Vein endothelial cell (primary cell): ENCODE results near the gene DLL1. TPM values are rescaled to one million over a fixed set of nuclear protein-coding genes. Genes with fewer than 3 reads are reported as not detected.

Source experiments
- small RNA-seq: library from RNA; depleted of rRNA; stranded (forward); fragments of <200 nt; gene quantifications from one replicate; pipeline ENCODE3, GENCODE V24; 2012
- total RNA-seq: library from RNA; depleted of rRNA; stranded (reverse); fragments of >200 nt; gene quantifications from 2 replicates; pipeline ENCODE4 v1.2.3, GENCODE V29; 2012

DLL1 gene
- total RNA-seq, result 3.2 and 4.9 TPM in 2 replicates

DNA sequence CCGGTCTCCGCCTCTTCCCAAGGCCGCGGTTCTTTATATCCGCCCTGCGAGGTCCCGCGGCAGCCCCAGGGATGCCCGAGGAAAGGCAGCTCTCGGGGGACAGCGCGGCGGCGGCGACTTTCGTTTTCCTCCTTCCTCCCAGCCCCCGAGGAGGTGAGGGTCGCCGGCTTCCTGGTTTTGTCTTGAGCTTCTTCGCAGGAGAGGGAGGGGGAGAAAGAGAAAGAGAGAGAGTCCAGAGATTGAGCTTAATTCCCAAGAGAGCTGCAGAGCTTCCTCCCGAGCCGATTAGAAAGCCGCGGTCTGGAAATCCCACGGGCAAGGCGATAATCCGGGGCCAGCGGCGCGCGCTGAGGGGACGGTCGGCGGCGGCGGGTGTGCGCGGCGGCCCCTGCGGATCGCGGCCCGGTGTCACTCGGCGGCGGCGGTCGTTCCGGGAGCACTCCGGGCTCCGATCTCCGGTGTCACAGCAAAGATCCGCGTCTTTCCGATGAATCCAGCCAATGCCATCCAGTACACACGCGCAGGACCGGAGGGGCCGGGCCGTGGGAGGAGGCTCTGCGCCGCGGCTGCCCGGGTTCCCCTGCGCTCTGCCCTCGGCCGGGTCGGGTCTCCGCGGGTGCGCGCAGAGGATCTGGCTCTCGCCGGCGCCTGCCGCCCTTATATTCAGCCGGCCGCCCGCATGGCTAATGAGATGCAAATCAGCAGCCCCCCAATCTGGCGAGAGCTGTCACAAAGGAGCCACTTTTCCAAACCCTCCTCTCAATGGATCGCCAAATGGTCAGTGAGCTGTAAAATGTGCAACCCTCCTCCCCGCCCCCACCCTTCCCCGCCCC, at the start of gene DLL1:
TSS of gene DLL1 (minus strand) at position 783 of the 833 bp plus-strand sequence. CDS start 939 bp downstream, outside the sequence.

GRCh38 chr6:170306324-170307079, 15.6 kb upstream of the DLL1 start, which contains the start of gene FAM120B:
Gene FAM120B (plus strand): TSS chr6:170306758. CDS start chr6:170317391, 10,633 bp downstream.

Small RNA genes lying within 50 kb of the gene (small RNA-seq; reads per million reads assigned to genes)
- 0.13 reads per million for gene MIR4644

Other genes with a start within 250 kb of the DLL1 start
- 14.0 and 15.4 TPM in 2 replicates for gene FAM120B, start 15.7 kb upstream of the DLL1 start, total RNA-seq